CD4-positive, alpha-beta T cell (primary cell): ENCODE data around the gene CHPT1. TPM values are rescaled to one million over a fixed set of nuclear protein-coding genes. Genes with fewer than 3 reads are reported as not detected.

ENCODE experiments used
- ATAC-seq: fragments of 200-7000 bp; cut with Tn5 transposase; one replicate; pipeline ENCODE4 v1.10.0; 2022; ENCODE audit warnings: mild to moderate bottlenecking; ENCODE audit not compliant: poor library complexity
- CTCF ChIA-PET: fragments of 350-600 bp; sonication (Branson Sonifier 250); formaldehyde crosslinking; loops from one replicate; lab custom pipeline; 2021; ENCODE audit warnings: antibody characterized with exemption, inconsistent platforms; lab: Charles Lee
- POLR2A ChIA-PET: fragments of 350-600 bp; sonication (Branson Sonifier 250); formaldehyde crosslinking; loops from one replicate; lab custom pipeline; 2021; ENCODE audit warnings: antibody characterized with exemption, inconsistent platforms; lab: Charles Lee
- DNase-seq, 14 experiments: peaks; one replicate each; pipeline ENCODE4 v3.0.0-alpha.2; 2013 to 2020; ENCODE audit warnings: mixed read lengths in 2 of 14
- H3K27ac ChIP-seq, 2 donors: one replicate each; pipeline versions ENCODE4 v1.5.1 to v1.7.0; 2013; ENCODE audit warnings: low read length in 2 of 2, low read depth in 1 of 2, mild to moderate bottlenecking in 1 of 2
- H3K27me3 ChIP-seq, 2 experiments: 1 replicate in 1 of 2; 2 replicates in 1 of 2; pipeline versions ENCODE4 v1.6.1 to v1.7.0; 2013; ENCODE audit warnings: low read length in 2 of 2, control low read depth in 1 of 2, mild to moderate bottlenecking in 1 of 2, moderate library complexity in 1 of 2; ENCODE audit not compliant: insufficient read depth in 2 of 2, control insufficient read depth in 1 of 2
- H3K36me3 ChIP-seq: one replicate; pipeline ENCODE4 v1.6.1; 2013; ENCODE audit warnings: low read length, control low read depth; ENCODE audit not compliant: insufficient read depth
- H3K4me1 ChIP-seq: one replicate; pipeline ENCODE4 v1.6.1; 2013; ENCODE audit warnings: low read length, control low read depth; ENCODE audit not compliant: insufficient read depth
- H3K4me3 ChIP-seq: one replicate; pipeline ENCODE4 v1.5.1; 2013; ENCODE audit warnings: mild to moderate bottlenecking, low read length, moderate library complexity
- H3K9me3 ChIP-seq, 2 experiments: 1 replicate in 1 of 2; 2 replicates in 1 of 2; pipeline versions ENCODE4 v1.6.1 to v1.7.0; 2013; ENCODE audit warnings: low read length in 2 of 2, mild to moderate bottlenecking in 2 of 2, control low read depth in 1 of 2, moderate library complexity in 1 of 2; ENCODE audit not compliant: control insufficient read depth in 1 of 2, insufficient read depth in 1 of 2
- H3K27ac Mint-ChIP-seq: one replicate; pipeline ENCODE4 v1.8.0; 2020; ENCODE audit warnings: mixed read lengths
- H3K27me3 Mint-ChIP-seq: one replicate; pipeline ENCODE4 v1.8.0; 2021; ENCODE audit warnings: mixed read lengths
- H3K36me3 Mint-ChIP-seq: one replicate; pipeline ENCODE4 v1.8.0; 2021; ENCODE audit warnings: low read depth, mixed read lengths
- H3K4me1 Mint-ChIP-seq: one replicate; pipeline ENCODE4 v1.8.0; 2021; ENCODE audit warnings: low read depth, mixed read lengths
- H3K4me3 Mint-ChIP-seq: one replicate; pipeline ENCODE4 v1.8.0; 2020; ENCODE audit warnings: mild to moderate bottlenecking, mixed read lengths
- H3K9me3 Mint-ChIP-seq: one replicate; pipeline ENCODE4 v1.8.0; 2020; ENCODE audit warnings: mixed read lengths
- CTCF ChIP-seq: fragments of 200-600 bp; IDR thresholded peaks from one replicate; pipeline ENCODE4 v1.8.0; 2022; ENCODE audit warnings: antibody characterized with exemption, mild to moderate bottlenecking
- intact Hi-C, 2 experiments: fragments of 100-400 bp; cut with DNase I in 1 of 2; cut with micrococcal nuclease in 1 of 2; formaldehyde crosslinking; loops; one replicate each; pipeline versions ENCODE4 v1.15.1 to v1.9.0; 2023 to 2025; cut with DNase I, micrococcal nuclease
- total RNA-seq, 174 experiments: library from RNA in 2 of 174; stranded (reverse) in 2 of 174; gene quantifications; one replicate each; pipeline ENCODE4 v1.2.3 and lab custom pipeline; 2021 to 2026

CHPT1 gene
- total RNA-seq, 2 experiments from 2014 or later: 10.8 to 11.9 TPM

GRCh38 chr12:101714877-101715444 is 17.5 kb downstream of the CHPT1 start:
- Mint-ChIP-seq H3K4me3 (no peak overlapping the region), H3K9me3 (no peaks in the 10 kb centered on the region), H3K36me3 (peaks cover 5% of the 10 kb centered on the region), H3K27me3 (no peaks in the 10 kb centered on the region), H3K27ac (no peak overlapping the region), H3K4me1 (peaks cover 5% of the 10 kb centered on the region)
- Histone ChIP-seq H3K9me3 (no peaks in the 10 kb centered on the region), H3K27me3 (no peaks in the 10 kb centered on the region), H3K4me1 (no peaks in the 10 kb centered on the region), H3K4me3 (no peak overlapping the region), H3K27ac (no peak overlapping the region), H3K36me3 (peaks cover 2% of the 10 kb centered on the region)
- CTCF ChIA-PET: no interaction called here
- ATAC-seq (no peak), DNase-seq (no peak)
- intact Hi-C loops: no loop called here
- TF ChIP-seq CTCF: no peak
- POLR2A ChIA-PET: interaction anchor here (1.0 kb wide), 1 partner anchor 9 kb away, joined by 3 read pairs; no protein-coding TSS in a partner anchor

GRCh38 chr12:101719566-101719965 is 22.1 kb downstream of the CHPT1 start:
- no peaks in the 10 kb centered on the region for H3K9me3 Mint-ChIP-seq
- CTCF ChIA-PET: no interaction called here
- no peaks in the 10 kb centered on the region for H3K9me3 ChIP-seq

GRCh38 chr12:101720118-101720517 is 22.7 kb downstream of the CHPT1 start:
- Mint-ChIP-seq H3K9me3 (no peaks in the 10 kb centered on the region), H3K27ac (no peak overlapping the region), H3K36me3 (peaks cover 8% of the 10 kb centered on the region), H3K4me3 (no peak overlapping the region), H3K4me1 (no peaks in the 10 kb centered on the region), H3K27me3 (no peaks in the 10 kb centered on the region)
- Histone ChIP-seq H3K27me3 (no peaks in the 10 kb centered on the region), H3K4me3 (no peak overlapping the region), H3K9me3 (no peaks in the 10 kb centered on the region), H3K36me3 (peaks cover 3% of the 10 kb centered on the region), H3K27ac (no peak overlapping the region), H3K4me1 (no peaks in the 10 kb centered on the region)
- ATAC-seq (no peak), DNase-seq (no peak)
- TF ChIP-seq CTCF: no peak
- CTCF ChIA-PET: no interaction called here
- POLR2A ChIA-PET: no interaction called here
- intact Hi-C loops: no loop called here

More at GRCh38 chr12:101719566-101719965, 22.1 kb downstream of the CHPT1 start:
- POLR2A ChIA-PET: no interaction called here
- no peaks in the 10 kb centered on the region for H3K4me1 Mint-ChIP-seq
- TF ChIP-seq CTCF: no peak
- ATAC-seq (no peak), DNase-seq (no peak)
- no peaks in the 10 kb centered on the region for H3K27me3 ChIP-seq
- peaks cover 3% of the 10 kb centered on the region for H3K36me3 ChIP-seq
- peaks cover 8% of the 10 kb centered on the region for H3K36me3 Mint-ChIP-seq
- H3K4me3 Mint-ChIP-seq: no peak overlapping the region
- H3K4me3 ChIP-seq: no peak overlapping the region
- H3K4me1 ChIP-seq: no peaks in the 10 kb centered on the region
- H3K27me3 Mint-ChIP-seq: no peaks in the 10 kb centered on the region
- intact Hi-C loops: loop anchor here in 1 of 2 experiments (2.0 kb wide), 1 partner anchor 15 kb away; no protein-coding TSS in a partner anchor
- H3K27ac ChIP-seq: no peak overlapping the region
- no peak overlapping the region for H3K27ac Mint-ChIP-seq
